HEK293 (cell line): ENCODE measurements around the gene STARD5.

Source experiments
- KLF8 ChIP-seq: fragments of 450-650 bp; formaldehyde crosslinking; IDR thresholded peaks from 2 replicates; pipeline ENCODE4 v1.5.1; 2016; ENCODE audit warnings: missing biosample characterization, missing genetic modification characterization
- ZEB2 ChIP-seq: fragments of 450-650 bp; formaldehyde crosslinking; IDR thresholded peaks from 2 replicates; pipeline ENCODE4 v1.5.1; 2016; ENCODE audit warnings: missing biosample characterization, missing genetic modification characterization
- ZNF121 ChIP-seq: fragments of 450-650 bp; formaldehyde crosslinking; IDR thresholded peaks from 2 replicates; pipeline ENCODE4 v1.5.1; 2016; ENCODE audit warnings: missing biosample characterization, missing genetic modification characterization
- ZNF335 ChIP-seq: fragments of 450-650 bp; formaldehyde crosslinking; conservative IDR thresholded peaks from 2 replicates; pipeline ENCODE4 v1.5.1; 2016; ENCODE audit warnings: missing biosample characterization, missing genetic modification characterization
- TF ChIP-seq, protein P1 (sequence below): fragments of 450-650 bp; formaldehyde crosslinking; IDR thresholded peaks from 2 replicates; pipeline ENCODE4 v1.5.1; 2016; ENCODE audit warnings: missing biosample characterization, missing genetic modification characterization
- TF ChIP-seq, protein P2 (sequence below): sonication (generic); formaldehyde crosslinking; IDR thresholded peaks from 2 replicates; pipeline ENCODE4 v1.8.1; 2022; ENCODE audit warnings: mild to moderate bottlenecking, moderate library complexity, missing genetic modification reagents
- TF ChIP-seq, protein P3 (sequence below): fragments of 450-650 bp; formaldehyde crosslinking; IDR thresholded peaks from 2 replicates; pipeline ENCODE4 v1.5.1; 2016; ENCODE audit warnings: missing biosample characterization, missing genetic modification characterization
- TF ChIP-seq, protein P4 (sequence below): fragments of 450-650 bp; formaldehyde crosslinking; IDR thresholded peaks from 2 replicates; pipeline ENCODE4 v1.5.1; 2016; ENCODE audit warnings: missing biosample characterization, missing genetic modification characterization, low read depth

DNA sequence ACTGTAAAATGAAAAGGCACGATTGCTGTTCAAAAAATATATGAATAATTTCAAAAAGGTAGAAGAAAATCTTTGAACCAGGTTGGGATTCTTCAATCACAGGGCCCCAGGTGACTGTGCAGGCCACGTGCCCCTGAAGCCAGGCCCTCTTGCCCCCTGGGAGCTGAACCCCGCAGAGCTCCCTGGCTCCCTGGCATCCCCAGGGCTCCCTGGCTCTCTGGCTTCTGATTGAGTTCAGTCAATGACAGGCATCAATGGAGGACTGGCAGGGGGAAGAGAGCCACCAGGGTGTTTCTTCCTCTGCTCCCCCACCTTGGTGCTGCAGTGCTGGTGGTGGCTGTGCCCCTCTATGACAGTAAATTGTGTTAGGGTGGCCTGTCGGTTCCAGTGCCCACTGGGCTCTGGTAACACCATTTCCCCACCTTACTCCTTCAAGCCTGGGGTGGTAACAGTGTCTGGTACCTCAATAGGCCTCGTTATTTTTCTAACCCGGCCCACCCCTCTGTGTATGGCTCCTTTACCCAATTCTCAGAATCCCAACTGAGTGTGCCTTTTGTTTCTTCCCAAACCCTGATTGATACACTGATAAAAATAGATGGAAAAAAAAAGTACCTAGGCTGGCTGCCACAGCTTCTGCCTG is 62.6 kb downstream of the STARD5 start:
- TF ChIP-seq, protein P1, sequence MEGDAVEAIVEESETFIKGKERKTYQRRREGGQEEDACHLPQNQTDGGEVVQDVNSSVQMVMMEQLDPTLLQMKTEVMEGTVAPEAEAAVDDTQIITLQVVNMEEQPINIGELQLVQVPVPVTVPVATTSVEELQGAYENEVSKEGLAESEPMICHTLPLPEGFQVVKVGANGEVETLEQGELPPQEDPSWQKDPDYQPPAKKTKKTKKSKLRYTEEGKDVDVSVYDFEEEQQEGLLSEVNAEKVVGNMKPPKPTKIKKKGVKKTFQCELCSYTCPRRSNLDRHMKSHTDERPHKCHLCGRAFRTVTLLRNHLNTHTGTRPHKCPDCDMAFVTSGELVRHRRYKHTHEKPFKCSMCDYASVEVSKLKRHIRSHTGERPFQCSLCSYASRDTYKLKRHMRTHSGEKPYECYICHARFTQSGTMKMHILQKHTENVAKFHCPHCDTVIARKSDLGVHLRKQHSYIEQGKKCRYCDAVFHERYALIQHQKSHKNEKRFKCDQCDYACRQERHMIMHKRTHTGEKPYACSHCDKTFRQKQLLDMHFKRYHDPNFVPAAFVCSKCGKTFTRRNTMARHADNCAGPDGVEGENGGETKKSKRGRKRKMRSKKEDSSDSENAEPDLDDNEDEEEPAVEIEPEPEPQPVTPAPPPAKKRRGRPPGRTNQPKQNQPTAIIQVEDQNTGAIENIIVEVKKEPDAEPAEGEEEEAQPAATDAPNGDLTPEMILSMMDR (tag by site-specific recombination): no peak
- TF ChIP-seq ZNF335 (tag by site-specific recombination): no peak
- no peak for TF ChIP-seq ZEB2 (tag by site-specific recombination)
- TF ChIP-seq, protein P2, sequence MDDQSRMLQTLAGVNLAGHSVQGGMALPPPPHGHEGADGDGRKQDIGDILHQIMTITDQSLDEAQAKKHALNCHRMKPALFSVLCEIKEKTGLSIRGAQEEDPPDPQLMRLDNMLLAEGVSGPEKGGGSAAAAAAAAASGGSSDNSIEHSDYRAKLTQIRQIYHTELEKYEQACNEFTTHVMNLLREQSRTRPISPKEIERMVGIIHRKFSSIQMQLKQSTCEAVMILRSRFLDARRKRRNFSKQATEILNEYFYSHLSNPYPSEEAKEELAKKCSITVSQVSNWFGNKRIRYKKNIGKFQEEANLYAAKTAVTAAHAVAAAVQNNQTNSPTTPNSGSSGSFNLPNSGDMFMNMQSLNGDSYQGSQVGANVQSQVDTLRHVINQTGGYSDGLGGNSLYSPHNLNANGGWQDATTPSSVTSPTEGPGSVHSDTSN (CRISPR knock-in tag): no peak
- no peak for TF ChIP-seq KLF8 (tag by site-specific recombination)
- TF ChIP-seq, protein P3, sequence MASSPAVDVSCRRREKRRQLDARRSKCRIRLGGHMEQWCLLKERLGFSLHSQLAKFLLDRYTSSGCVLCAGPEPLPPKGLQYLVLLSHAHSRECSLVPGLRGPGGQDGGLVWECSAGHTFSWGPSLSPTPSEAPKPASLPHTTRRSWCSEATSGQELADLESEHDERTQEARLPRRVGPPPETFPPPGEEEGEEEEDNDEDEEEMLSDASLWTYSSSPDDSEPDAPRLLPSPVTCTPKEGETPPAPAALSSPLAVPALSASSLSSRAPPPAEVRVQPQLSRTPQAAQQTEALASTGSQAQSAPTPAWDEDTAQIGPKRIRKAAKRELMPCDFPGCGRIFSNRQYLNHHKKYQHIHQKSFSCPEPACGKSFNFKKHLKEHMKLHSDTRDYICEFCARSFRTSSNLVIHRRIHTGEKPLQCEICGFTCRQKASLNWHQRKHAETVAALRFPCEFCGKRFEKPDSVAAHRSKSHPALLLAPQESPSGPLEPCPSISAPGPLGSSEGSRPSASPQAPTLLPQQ: no peak
- no peak for TF ChIP-seq ZNF121
- TF ChIP-seq, protein P4, sequence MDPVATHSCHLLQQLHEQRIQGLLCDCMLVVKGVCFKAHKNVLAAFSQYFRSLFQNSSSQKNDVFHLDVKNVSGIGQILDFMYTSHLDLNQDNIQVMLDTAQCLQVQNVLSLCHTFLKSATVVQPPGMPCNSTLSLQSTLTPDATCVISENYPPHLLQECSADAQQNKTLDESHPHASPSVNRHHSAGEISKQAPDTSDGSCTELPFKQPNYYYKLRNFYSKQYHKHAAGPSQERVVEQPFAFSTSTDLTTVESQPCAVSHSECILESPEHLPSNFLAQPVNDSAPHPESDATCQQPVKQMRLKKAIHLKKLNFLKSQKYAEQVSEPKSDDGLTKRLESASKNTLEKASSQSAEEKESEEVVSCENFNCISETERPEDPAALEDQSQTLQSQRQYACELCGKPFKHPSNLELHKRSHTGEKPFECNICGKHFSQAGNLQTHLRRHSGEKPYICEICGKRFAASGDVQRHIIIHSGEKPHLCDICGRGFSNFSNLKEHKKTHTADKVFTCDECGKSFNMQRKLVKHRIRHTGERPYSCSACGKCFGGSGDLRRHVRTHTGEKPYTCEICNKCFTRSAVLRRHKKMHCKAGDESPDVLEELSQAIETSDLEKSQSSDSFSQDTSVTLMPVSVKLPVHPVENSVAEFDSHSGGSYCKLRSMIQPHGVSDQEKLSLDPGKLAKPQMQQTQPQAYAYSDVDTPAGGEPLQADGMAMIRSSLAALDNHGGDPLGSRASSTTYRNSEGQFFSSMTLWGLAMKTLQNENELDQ (tag by site-specific recombination): no peak
